OCI-LY7 (cell line): ENCODE data around the gene SKAP2. TPM values are rescaled to one million over a fixed set of nuclear protein-coding genes. Genes with fewer than 3 reads are reported as not detected.

Experiments used
- BruUV-seq: library from RNA; stranded (reverse); fragments of 400-500 nt; replicated peaks from 2 replicates; lab custom pipeline; 2021; lab: Mats Ljungman, UMichigan
- CTCF ChIA-PET: fragments of 300-600 bp; sonication (Branson Sonifier 250); formaldehyde crosslinking; loops from one replicate; lab custom pipeline; 2022; ENCODE audit warnings: antibody characterized with exemption; ENCODE audit not compliant: unreplicated experiment; lab: Charles Lee
- POLR2A ChIA-PET: fragments of 300-600 bp; sonication (Branson Sonifier 250); formaldehyde crosslinking; loops from one replicate; lab custom pipeline; 2022; ENCODE audit warnings: antibody characterized with exemption; lab: Charles Lee
- DNase-seq: peaks from one replicate; pipeline ENCODE4 v3.0.0-alpha.2; 2015; ENCODE audit warnings: low spot score
- H2AFZ ChIP-seq: fragments of 200-600 bp; sonication (generic), shearing (Covaris generic); 2 replicates; pipeline ENCODE4 v1.6.1; 2014; ENCODE audit warnings: mild to moderate bottlenecking, antibody characterized with exemption, low read length, moderate library complexity
- H3K27ac ChIP-seq: fragments of 200-600 bp; sonication (generic); 2 replicates; pipeline ENCODE4 v1.5.1; 2014; ENCODE audit warnings: mixed run types, low read depth, mild to moderate bottlenecking, moderate library complexity, low read length, inconsistent platforms; ENCODE audit not compliant: poor library complexity, severe bottlenecking
- H3K36me3 ChIP-seq: fragments of 200-600 bp; sonication (generic); 2 replicates; pipeline ENCODE4 v1.6.1; 2014; ENCODE audit warnings: mild to moderate bottlenecking, antibody characterized with exemption, low read length, moderate library complexity, mixed read lengths; ENCODE audit not compliant: insufficient read depth
- H3K4me1 ChIP-seq: fragments of 200-600 bp; sonication (generic); 2 replicates; pipeline ENCODE4 v1.5.1; 2014; ENCODE audit warnings: mild to moderate bottlenecking, low read length; ENCODE audit not compliant: insufficient read depth, poor library complexity, severe bottlenecking
- H3K4me2 ChIP-seq: fragments of 200-600 bp; sonication (generic); 2 replicates; pipeline ENCODE4 v1.6.1; 2014; ENCODE audit warnings: mild to moderate bottlenecking, low read length
- H3K4me3 ChIP-seq: fragments of 200-600 bp; sonication (generic); 2 replicates; pipeline ENCODE4 v1.5.1; 2014; ENCODE audit warnings: mild to moderate bottlenecking, low read depth, low read length; ENCODE audit not compliant: poor library complexity, severe bottlenecking
- H3K79me2 ChIP-seq: fragments of 200-600 bp; sonication (generic); 2 replicates; pipeline ENCODE4 v1.6.1; 2016; ENCODE audit warnings: low read depth, mild to moderate bottlenecking, low read length, moderate library complexity, mixed read lengths; ENCODE audit not compliant: insufficient read depth
- H3K9me2 ChIP-seq: fragments of 200-600 bp; sonication (generic); 2 replicates; pipeline ENCODE4 v1.6.1; 2016; ENCODE audit warnings: mild to moderate bottlenecking, low read length, mixed read lengths; ENCODE audit not compliant: insufficient read depth
- H3K9me3 ChIP-seq: fragments of 200-600 bp; sonication (generic); 2 replicates; pipeline ENCODE4 v1.6.1; 2014; ENCODE audit warnings: mild to moderate bottlenecking, mixed run types, low read length, mixed read lengths
- H4K20me1 ChIP-seq: fragments of 200-600 bp; sonication (generic); 2 replicates; pipeline ENCODE4 v1.6.1; 2014; ENCODE audit warnings: mild to moderate bottlenecking, antibody characterized with exemption, low read length, moderate library complexity, mixed read lengths; ENCODE audit not compliant: insufficient read depth
- CTCF ChIP-seq: fragments of 200-600 bp; sonication (generic); conservative IDR thresholded peaks from 2 replicates; pipeline ENCODE4 v1.5.1; 2014; ENCODE audit warnings: mild to moderate bottlenecking, antibody characterized with exemption, low read length, moderate library complexity, mixed read lengths
- EZH2phosphoT487 ChIP-seq: fragments of 200-600 bp; sonication (generic); IDR thresholded peaks from 2 replicates; pipeline ENCODE4 v1.6.1; 2018; ENCODE audit warnings: low read depth, borderline replicate concordance, mild to moderate bottlenecking, mixed run types, antibody characterized with exemption, low read length, moderate library complexity, mixed read lengths
- intact Hi-C: fragments of 100-400 bp; cut with micrococcal nuclease; formaldehyde crosslinking; loops from one replicate; pipeline ENCODE4 v1.10.0; 2022; ENCODE audit not compliant: unreplicated experiment
- total RNA-seq, 2 experiments: library from RNA; depleted of rRNA in 1 of 2; stranded (reverse); fragments of >200 nt in 1 of 2; shearing (Covaris generic) in 1 of 2; gene quantifications; 2 replicates each; pipeline ENCODE4 v1.2.3, GENCODE V29; 2014 to 2022

The SKAP2 gene
- total RNA-seq, 2 experiments from 2014 or later, result 15.5 to 54.8 TPM

- no peak overlapping the region for H2AFZ ChIP-seq
- no peaks in the 10 kb centered on the region for H3K9me3 ChIP-seq
- H4K20me1 ChIP-seq, result no peaks in the 10 kb centered on the region
- no peaks in the 10 kb centered on the region for H3K36me3 ChIP-seq
- no peak overlapping the region for H3K27ac ChIP-seq
- H3K9me2 ChIP-seq, result no peaks in the 10 kb centered on the region
- BruUV-seq, result no TSS peak
- POLR2A ChIA-PET, result no interaction called here
- H3K4me3 ChIP-seq, result no peak overlapping the region
- DNase-seq, result no peak
- TF ChIP-seq EZH2phosphoT487 (no peak), CTCF (no peak)
- intact Hi-C loops, result no loop called here
- no peak overlapping the region for H3K4me2 ChIP-seq
- no peaks in the 10 kb centered on the region for H3K4me1 ChIP-seq
- CTCF ChIA-PET, result no interaction called here
- H3K79me2 ChIP-seq, result no peaks in the 10 kb centered on the region
Observed at GRCh38 chr7:26653430-26654399, 210.7 kb downstream of the SKAP2 start.

- no peak overlapping the region for H3K4me3 ChIP-seq
- no peaks in the 10 kb centered on the region for H3K79me2 ChIP-seq
- no peaks in the 10 kb centered on the region for H3K9me2 ChIP-seq
- no peaks in the 10 kb centered on the region for H3K4me1 ChIP-seq
- no peak overlapping the region for H3K4me2 ChIP-seq
- H3K36me3 ChIP-seq, result no peaks in the 10 kb centered on the region
- H4K20me1 ChIP-seq, result no peaks in the 10 kb centered on the region
- no peaks in the 10 kb centered on the region for H3K9me3 ChIP-seq
- no TSS peak for BruUV-seq
- no peak for DNase-seq
- no peak for TF ChIP-seq CTCF
- TF ChIP-seq EZH2phosphoT487, result no peak
- ChIA-PET POLR2A (no interaction called here), CTCF (no interaction called here)
- intact Hi-C loops, result no loop called here
- no peak overlapping the region for H2AFZ ChIP-seq
- H3K27ac ChIP-seq, result no peak overlapping the region
Observed at GRCh38 chr7:26652401-26653100, 211.8 kb downstream of the SKAP2 start.

- intact Hi-C loops, result no loop called here
- no peak overlapping the region for H2AFZ ChIP-seq
- no peaks in the 10 kb centered on the region for H3K4me1 ChIP-seq
- ChIA-PET CTCF (no interaction called here), POLR2A (no interaction called here)
- TF ChIP-seq EZH2phosphoT487 (no peak), CTCF (no peak)
- H3K4me2 ChIP-seq, result no peak overlapping the region
- H3K4me3 ChIP-seq, result no peak overlapping the region
- no peak for DNase-seq
- H3K9me2 ChIP-seq, result no peaks in the 10 kb centered on the region
- no peak overlapping the region for H3K27ac ChIP-seq
- BruUV-seq, result no TSS peak
- H3K36me3 ChIP-seq, result no peaks in the 10 kb centered on the region
- no peaks in the 10 kb centered on the region for H3K9me3 ChIP-seq
- no peaks in the 10 kb centered on the region for H4K20me1 ChIP-seq
- no peaks in the 10 kb centered on the region for H3K79me2 ChIP-seq
Observed at GRCh38 chr7:26650103-26650502, 214.3 kb downstream of the SKAP2 start.
